Choroid plexus epithelial cell (primary cell): Measurements from ENCODE around the gene CHD5.

Experiments used
- DNase-seq: peaks from one replicate; pipeline ENCODE4 v3.0.0-alpha.2; 2010; ENCODE audit warnings: low read depth
- H3K4me3 ChIP-seq: 2 replicates; pipeline ENCODE4 v1.5.1; 2011; ENCODE audit warnings: low read depth, mild to moderate bottlenecking, control low read depth, low read length, moderate library complexity
- TF ChIP-seq, protein P1 (sequence below): conservative IDR thresholded peaks from 2 replicates; pipeline ENCODE4 v1.5.1; 2011; ENCODE audit warnings: low read depth, mild to moderate bottlenecking, control low read depth, inconsistent platforms, low read length, moderate library complexity

Gene CHD5

DNA sequence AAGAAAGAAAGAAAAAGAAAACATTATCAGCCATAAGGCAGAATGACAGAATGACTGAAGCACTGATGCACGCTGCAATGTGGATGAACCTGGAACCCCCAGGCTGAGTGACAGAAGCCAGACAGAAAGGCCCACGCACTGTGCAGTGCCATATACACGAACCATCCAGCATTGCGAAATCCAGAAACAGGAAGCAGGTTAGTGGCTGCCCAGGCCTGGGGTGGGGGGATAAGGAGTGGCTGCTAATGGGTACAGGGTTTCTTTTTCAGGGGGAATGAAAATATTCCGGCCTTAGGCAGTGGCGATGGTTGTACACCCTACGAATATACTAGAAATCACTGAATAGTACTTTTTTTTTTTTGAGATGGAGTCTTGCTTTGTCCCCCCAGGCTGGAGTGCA lies 57.0 kb downstream of the CHD5 start:
- H3K4me3 ChIP-seq = no peak overlapping the region
- TF ChIP-seq, protein P1, sequence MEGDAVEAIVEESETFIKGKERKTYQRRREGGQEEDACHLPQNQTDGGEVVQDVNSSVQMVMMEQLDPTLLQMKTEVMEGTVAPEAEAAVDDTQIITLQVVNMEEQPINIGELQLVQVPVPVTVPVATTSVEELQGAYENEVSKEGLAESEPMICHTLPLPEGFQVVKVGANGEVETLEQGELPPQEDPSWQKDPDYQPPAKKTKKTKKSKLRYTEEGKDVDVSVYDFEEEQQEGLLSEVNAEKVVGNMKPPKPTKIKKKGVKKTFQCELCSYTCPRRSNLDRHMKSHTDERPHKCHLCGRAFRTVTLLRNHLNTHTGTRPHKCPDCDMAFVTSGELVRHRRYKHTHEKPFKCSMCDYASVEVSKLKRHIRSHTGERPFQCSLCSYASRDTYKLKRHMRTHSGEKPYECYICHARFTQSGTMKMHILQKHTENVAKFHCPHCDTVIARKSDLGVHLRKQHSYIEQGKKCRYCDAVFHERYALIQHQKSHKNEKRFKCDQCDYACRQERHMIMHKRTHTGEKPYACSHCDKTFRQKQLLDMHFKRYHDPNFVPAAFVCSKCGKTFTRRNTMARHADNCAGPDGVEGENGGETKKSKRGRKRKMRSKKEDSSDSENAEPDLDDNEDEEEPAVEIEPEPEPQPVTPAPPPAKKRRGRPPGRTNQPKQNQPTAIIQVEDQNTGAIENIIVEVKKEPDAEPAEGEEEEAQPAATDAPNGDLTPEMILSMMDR = no peak
- DNase-seq = no peak

DNA sequence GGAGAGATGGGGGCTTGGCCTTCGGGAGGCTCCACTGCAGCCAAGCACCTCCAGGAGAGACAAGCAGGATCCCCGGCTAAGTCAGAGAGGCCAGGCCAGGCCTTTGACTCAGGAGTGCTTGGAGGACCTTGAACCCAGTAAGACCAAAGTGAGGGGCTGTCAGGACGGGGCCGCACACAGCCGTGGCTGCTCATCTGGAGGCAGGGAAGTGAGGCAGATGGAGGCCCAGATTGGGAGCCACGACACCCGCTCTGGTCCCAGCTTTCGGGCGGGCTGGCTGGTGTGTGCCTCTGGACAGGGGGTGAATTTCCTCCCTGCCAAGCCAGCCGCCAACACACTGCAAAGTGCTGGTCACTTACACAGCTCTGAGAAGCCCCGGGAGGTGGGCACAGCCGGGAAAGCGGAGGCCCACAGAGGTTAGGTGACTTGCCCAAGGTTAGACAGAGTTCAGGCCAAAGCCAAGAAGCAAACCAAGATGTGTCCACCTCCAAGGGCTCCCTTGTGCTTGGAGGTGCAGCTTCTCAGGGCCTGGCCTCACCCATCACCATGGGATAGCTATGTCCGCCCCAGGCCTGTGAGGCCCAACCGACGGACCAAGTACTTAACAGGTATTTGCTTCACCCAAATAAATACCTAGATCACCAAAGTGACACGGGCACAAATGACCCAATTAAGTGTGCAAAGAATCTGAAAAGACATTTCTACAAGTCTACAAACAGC lies 58.3 kb downstream of the CHD5 start:
- TF ChIP-seq, protein P1 = no peak
- no peak overlapping the region for H3K4me3 ChIP-seq
- no peak for DNase-seq

DNA sequence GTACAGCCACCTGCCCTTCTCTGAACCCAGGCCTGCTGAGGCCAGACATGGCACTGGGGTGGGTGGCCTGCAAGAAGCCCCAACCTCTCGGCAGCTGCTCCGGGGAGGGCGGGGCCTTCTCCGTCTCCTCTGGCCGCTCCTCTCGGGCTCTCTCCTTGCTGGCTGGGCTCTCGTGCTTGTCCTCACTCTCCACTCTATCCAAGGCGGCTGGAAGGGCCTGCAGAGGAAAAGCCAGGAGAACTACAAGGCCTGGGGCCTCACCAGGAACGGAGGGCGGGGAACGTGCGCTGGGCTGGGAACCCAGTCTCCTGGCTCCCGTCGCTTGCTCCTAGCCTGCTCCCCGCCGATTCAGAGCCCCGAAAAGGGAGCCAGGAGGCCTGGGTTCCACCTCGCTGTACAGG lies 59.1 kb downstream of the CHD5 start:
- no peak overlapping the region for H3K4me3 ChIP-seq
- DNase-seq = no peak
- TF ChIP-seq, protein P1 = no peak

DNA sequence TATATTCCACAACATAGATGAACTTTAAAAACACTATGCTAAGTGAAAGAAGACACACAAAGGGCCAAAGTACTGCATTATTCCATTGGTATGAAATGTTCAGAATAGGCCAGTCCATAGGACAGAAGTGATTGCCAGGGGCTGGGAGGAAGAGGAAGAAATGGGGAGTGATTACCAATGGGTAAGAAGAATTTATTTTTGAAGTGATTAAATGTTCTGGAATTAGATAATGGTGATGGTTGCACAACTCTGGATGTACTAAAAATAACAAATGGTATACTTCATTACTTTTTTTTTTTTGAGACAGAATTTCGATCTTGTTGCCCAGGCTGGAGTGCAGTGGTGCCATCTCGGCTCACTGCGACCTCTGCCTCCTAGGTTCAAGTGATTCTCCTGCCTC lies 61.7 kb downstream of the CHD5 start:
- TF ChIP-seq, protein P1 = no peak
- DNase-seq = peak; percentile 36
- no peak overlapping the region for H3K4me3 ChIP-seq

GRCh38 chr1:6117624-6118023 lies 62.5 kb downstream of the CHD5 start:
- no peak for DNase-seq
- TF ChIP-seq, protein P1 = no peak
- no peak overlapping the region for H3K4me3 ChIP-seq

- H3K4me3 ChIP-seq = no peak overlapping the region
- DNase-seq = no peak
- TF ChIP-seq, protein P1 = no peak
These were observed 63.1 kb downstream of the CHD5 start for GRCh38 chr1:6117064-6117463.

GRCh38 chr1:6116137-6116536 lies 64.0 kb downstream of the CHD5 start:
- peak; percentile 19 for DNase-seq
- no peak overlapping the region for H3K4me3 ChIP-seq
- TF ChIP-seq, protein P1 = no peak
